Islet of Langerhans (tissue), 1 donor: ENCODE measurements around the gene BEGAIN.

Experiments
- FAIRE-seq: peaks from one replicate; lab custom pipeline; 2011; peaks lifted over from hg19 to GRCh38; lab: Jason Lieb, UNC

Gene BEGAIN

DNA sequence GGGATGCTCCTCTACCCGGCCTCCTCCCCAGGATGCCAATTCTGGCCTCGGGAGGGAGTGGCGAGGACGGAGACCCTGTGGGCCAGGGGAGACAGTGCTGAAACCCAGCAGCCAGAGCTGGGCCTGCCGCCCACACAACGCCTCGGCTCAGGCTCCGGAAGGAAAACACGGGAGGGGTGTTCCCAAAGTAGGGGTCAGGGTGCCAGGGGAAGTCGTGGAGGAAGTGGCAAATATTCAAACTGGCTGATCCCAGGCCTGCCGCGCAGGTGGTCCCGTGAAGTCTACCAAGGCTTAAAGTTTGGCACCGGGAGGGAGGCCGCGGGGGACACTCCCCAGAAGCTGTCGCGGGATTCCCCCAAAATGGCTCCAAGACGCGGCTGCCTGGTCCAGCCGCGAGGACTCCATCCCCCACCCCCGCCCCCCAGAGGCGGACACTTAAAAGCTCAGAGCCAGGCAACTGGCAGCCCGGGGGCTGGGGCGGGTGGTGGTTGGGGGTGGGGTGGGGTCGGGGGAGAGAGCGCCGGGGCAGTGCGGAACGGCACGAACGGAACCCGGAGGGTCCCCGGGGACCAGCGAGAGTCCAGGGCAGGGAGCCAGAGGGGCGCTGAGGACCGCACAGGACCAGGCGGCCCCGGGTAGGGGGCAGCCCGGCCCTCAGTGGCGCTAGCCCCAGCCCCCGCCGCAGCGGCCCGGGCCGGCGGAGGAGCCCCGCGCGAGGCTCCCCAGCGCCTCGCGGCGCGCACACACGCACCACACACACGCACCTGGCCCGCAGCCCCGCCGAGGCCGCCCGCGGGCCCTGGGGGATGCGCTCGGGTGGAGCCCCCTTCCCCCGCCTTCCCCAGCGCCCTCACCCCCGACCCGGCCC is 20.0 kb downstream of the BEGAIN start:
- FAIRE-seq, result no peak

DNA sequence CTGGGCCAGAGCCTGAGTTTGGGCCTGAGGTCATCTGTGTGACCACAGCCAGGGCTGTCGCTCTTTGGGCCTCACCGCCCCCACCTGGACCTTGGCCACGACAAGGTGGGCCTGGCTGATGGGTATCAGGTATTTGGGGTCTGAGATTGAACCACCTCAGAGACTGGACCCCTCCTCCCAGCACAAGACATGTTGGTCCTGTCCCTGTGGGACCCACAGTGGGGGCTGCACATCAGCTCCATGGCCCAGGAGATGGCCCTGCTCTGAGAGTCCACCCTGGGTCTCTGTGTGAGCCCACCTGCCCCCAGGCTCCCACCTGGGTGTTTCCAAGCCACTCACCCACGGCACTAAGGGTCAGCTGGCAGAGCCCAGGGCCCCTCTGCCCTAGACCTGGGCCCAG is 20.6 kb downstream of the BEGAIN start:
- no peak for FAIRE-seq

DNA sequence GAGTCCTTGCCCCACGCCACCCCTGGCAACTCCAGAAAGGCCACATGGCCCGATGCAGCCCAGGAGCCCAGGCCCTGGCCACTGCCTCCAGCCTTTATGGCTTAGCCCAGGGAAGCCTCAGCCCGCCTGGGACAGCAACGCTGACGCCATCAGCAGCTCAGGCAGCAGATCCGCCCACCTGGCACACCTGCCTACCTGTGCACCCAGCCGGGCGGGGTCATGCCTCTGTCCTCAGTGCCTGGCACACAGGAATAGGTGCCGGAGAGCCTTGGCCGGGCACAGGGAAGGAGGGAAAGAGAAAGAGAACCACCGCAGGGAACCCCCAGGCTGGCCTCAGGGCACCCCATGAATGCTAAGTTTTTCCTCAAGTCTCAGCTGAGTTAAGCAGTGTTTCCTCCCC is 21.1 kb downstream of the BEGAIN start:
- no peak for FAIRE-seq

DNA sequence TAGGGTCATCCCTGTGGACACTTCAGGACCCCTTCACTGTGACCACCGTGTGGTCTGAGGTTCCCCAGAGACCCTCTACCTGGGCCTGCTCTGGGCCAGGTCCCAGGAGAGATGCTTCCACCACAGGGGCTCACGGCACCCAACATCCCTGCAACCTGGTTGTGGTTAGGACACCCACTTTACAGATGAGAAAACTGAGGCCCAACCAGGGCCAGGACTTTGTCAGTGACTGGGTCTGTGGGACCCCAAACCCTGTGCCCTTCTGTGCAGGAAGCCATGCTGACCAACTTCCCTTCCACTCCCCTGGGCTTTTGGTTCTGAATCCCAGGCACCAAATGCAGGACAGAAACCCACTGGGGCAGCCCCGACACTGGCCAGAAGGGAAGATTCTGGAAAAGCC is 21.6 kb downstream of the BEGAIN start:
- no peak for FAIRE-seq

GRCh38 chr14:100564512-100564911 is 22.7 kb downstream of the BEGAIN start:
- no peak for FAIRE-seq

- no peak for FAIRE-seq
These were observed 24.5 kb downstream of the BEGAIN start for GRCh38 chr14:100562751-100563150.

DNA sequence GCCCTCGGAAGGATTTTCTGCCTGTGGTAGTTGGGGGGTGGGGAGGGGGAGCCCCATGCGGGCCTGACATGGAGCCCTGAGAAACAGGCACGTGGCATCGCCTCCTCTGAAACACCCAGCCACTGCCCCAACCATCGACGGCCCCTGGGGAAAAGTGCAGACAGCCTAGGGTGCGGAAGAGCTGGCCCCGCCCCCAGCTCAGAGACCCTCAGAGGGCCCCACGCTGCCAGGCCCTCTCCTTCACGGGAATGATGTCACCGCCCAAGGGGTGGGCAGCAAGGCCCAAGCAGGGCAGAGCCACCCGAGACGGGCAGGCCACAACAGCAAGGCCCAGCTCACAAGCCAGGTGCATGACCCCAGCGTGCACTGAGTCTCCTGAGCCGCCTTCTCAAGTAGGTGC is 26.2 kb downstream of the BEGAIN start:
- FAIRE-seq, result no peak

- no peak for FAIRE-seq
These were observed 26.7 kb downstream of the BEGAIN start for GRCh38 chr14:100560471-100560870.

DNA sequence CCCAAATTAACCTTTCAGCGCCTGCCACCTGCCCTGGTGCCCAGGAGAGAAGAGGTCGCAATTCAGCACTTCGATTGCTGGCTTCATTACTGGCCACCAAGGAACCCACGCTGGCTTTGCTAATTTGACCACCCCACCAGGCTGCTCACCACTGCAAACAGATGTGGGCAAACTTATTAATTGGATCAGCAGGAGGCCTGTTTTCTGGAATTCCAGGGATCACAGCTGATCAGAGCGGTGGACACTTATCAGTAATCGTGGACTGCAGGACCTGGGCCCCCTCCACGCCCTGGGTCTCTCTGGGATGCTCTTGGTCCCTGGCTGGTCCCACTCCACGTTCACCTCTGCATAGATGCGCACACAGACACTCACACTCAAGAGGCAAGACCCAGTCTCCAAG is 27.8 kb downstream of the BEGAIN start:
- FAIRE-seq, result no peak

GRCh38 chr14:100558966-100559365 is 28.3 kb downstream of the BEGAIN start:
- FAIRE-seq, result no peak

DNA sequence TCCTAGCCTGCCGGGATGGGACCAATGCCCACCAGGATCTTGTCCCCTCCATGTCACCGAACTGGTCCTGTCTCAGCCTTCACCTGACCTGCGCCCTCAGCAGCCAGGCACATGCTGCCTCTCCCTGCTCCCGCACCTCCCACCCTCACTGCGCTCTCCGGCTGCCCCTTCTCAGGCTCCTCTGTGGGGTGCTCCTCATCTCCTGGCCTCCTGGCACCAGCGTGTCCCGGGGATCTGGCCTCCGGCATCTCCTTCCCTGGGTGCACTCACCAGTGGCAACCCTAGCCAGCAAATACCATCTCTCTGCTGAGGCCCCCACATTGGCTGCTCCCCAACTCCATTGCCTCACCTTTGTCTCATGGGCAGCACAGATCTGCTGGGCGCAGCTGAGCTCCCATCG is 29.0 kb downstream of the BEGAIN start:
- no peak for FAIRE-seq

DNA sequence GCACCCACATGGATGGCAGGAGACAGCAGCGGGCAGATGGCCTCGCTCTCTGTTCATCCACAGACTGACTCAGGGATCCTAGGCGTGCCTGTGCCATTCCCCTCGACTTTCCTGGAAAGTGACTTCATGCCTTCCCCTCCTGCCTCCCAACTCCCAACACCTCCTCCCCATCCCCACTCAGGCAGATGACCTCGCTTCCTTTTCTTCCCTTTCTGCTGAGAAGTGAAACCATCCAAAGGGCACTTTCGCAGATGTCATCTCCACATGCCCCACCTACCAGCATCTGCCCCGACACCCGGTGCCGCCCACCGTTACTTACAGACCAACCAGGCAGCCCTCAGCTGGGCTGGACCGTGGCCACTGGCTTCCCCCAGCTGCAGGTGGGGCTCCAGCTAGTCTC is 29.6 kb downstream of the BEGAIN start:
- FAIRE-seq, result no peak

DNA sequence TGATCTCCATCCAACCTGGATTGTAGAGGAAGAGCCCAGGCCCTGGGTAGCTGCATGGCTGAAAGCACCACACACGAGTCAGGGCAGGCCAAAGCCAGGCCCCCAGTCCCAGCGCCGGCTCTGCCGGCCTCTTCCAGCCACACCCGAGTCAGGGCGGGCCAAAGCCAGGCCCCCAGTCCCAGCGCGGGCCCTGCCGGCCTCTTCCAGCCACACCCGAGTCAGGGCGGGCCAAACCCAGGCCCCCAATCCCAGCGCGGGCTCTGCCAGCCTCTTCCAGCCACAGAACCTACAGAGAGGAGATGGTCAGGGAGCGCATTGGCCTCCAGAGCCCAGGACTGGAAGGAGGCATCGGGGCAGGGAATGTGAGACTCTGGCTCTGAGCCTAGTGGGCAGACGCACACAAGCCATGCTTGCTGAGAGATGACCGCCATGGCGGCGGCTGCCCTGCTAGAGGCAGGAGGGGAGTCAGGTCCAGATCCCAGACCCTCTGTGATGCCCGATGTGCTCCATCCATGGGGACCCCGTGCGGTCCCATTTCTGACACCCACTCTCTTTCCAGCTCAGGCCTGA is 30.2 kb downstream of the BEGAIN start:
- FAIRE-seq, result no peak

- no peak for FAIRE-seq
These were observed 31.1 kb downstream of the BEGAIN start for GRCh38 chr14:100556140-100556475.

DNA sequence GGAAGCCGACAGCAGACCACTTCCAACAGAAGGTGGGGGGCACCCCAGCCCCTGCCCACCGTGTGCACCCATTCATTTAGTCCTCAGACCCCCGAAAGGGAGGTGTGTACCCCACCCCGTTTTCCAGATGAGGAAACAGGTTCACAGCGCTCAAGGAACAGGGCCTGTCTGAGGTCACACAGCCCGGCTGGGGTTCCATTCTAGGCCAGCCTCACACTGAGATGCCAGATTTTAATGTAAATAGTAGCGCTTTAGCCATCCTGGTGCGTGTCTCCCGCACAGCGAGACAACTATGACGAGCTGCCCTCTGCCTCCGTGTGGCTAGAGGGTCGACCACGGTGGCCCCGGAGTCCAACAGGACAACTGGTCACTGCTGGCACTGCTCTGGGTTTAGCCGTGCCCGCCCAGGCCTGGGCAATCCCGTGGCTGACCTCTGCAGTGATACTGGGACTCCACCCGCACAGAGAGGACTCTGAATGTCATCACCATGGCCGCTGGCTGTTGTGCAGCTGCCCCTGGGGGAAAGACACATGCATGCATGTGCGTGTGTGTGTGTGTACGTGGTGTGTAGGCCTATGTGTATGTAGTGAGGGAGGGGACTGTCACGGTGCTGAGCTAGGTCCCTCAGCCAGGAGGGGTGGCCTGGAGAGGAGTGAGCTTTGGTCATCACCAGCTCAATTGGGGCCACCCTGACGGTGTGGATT is 31.6 kb downstream of the BEGAIN start:
- no peak for FAIRE-seq

- FAIRE-seq, result no peak
These were observed 32.4 kb downstream of the BEGAIN start for GRCh38 chr14:100554696-100555320.

DNA sequence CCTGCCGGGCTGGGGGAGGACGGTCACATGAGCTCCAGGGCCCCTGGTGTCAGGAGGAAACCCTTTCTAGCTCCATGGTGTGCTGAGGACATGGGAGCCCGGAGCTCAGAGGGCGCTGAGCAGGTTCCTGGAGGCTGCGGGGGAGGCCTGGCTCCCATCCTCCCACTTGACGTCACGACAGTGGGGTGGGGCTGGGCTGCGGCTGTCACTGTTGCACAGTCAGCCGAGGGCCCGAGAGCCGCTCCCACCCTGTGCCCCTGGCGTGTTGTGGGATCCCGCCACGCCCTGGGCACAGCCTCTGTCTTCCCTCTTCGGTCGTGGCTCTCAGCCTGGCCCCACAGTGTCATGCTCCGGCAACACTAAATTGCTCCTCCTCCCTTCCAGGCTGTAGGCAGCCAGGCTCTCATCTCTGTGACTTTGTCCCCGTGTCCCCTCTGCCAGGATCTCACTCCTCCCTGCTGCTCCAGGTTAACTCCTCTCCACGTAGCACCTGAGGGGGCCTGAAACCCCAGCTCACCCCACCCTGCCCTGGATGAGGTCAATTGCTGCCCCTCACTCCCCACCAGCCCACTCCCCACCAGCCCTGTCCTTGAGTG is 33.0 kb downstream of the BEGAIN start:
- FAIRE-seq, result no peak

DNA sequence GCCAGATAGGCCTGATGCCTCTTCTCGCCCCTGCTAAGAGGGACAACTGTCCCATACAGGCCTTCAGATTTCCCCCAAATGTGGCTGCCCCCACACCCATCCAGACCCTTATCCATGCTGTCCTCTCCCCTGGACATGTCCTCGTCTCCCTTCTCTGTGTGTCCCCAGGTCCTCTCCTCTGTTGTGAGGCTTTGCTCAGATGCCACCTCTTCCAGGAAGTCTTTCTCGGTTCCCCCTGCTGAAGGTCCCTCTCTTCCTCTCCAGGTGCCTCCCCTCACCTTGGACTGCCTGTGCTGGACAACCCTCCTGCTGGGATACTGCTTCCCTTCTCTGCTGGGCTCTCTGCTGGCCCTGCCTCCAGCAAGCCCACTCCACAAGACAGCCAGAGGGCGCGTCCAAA is 33.7 kb downstream of the BEGAIN start:
- FAIRE-seq, result no peak

DNA sequence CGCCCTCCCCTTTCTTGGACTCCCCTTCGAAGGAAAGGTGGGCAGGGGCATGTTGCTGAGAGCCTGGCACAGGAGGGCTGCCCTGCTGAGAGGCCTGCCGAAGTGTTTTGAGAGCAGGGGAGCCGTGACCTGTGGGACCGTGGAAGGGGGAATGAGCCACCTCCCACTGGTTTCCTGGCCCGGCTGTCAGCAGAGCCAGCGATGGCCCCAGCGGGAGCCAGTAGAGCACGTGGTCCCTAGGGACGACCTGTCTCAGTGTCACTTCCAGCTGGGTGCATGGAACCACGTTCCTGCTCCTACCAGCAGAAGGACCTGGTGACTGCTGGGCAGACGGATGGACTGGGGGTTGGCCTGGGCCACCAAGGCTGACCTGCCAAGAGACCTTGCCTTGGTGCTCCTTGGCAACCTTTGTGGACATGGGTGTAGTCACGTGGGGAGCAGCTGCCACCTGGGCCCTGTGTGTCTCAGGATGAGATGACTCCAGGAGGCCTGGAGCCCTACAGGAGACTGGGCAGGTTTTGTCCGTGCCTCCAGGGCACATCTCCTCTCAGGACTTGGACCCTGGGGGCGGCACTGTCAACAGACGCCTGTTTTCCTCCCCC is 34.6 kb downstream of the BEGAIN start:
- FAIRE-seq, result no peak

- FAIRE-seq, result no peak
These were observed 36.2 kb downstream of the BEGAIN start for GRCh38 chr14:100551056-100551455.

DNA sequence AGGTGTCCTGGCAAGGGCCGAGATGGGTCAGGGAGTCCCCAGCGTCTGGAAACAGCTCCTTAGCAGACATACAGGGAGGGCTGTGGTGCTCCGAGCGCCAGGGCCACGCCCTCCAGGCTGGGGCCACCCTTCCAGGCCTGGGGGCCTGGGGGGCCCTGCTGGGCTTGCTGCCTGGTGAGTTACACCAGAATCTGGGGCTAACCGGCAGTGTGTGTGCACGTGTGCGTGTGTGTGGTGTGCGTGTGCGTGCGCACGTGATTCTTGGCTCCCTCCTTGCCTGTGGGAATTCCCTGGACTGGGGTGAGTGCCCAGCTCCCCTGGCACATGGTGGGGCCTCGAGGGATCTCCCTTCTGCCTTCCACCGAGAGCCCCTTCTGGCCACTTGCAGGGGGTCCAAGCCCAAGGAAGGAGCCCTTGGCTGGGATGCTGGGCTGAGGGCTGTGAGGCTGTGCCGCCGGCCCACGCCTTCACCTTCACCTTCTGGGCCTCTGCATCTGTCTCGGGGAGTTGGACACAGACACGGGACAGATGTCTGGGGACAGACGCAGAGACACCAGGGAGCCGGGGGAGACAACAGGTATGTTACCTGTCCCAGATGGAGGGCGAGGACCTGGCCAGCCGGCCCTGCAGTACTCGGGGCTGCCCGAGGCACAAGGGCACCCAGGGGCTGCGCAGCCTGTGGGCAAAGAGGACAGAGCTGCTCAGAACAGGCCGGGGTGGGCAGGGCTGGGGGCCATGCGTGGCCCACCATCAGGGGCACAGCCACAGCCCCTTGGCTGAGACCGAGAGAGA is 37.2 kb downstream of the BEGAIN start:
- FAIRE-seq, result no peak
